Fibroblast of lung (primary cell): ENCODE results near the gene CLDN34. TPM values are rescaled to one million over a fixed set of nuclear protein-coding genes. Genes with fewer than 3 reads are reported as not detected.

Experiments used
- DNase-seq, 2 donors: peaks; one replicate each; pipeline versions ENCODE4 v3.0.0 to v3.0.0-alpha.2; 2010; ENCODE audit warnings: low read depth in 2 of 2
- H2AFZ ChIP-seq: 2 replicates; pipeline ENCODE4 v1.5.1; 2012; ENCODE audit warnings: low read length, control low read depth, inconsistent platforms
- H3K27ac ChIP-seq: 2 replicates; pipeline ENCODE4 v1.5.1; 2011; ENCODE audit warnings: low read length, control low read depth; ENCODE audit not compliant: insufficient read depth
- H3K27me3 ChIP-seq: 2 replicates; pipeline ENCODE4 v1.5.1; 2011; ENCODE audit warnings: mild to moderate bottlenecking, low read length; ENCODE audit not compliant: control insufficient read depth, insufficient read depth
- H3K36me3 ChIP-seq: 2 replicates; pipeline ENCODE4 v1.5.1; 2011; ENCODE audit warnings: low read length; ENCODE audit not compliant: control insufficient read depth, insufficient read depth
- H3K4me1 ChIP-seq: 2 replicates; pipeline ENCODE4 v1.5.1; 2011; ENCODE audit warnings: low read length; ENCODE audit not compliant: control insufficient read depth, insufficient read depth; ENCODE audit errors: extremely low read depth
- H3K4me2 ChIP-seq: 2 replicates; pipeline ENCODE4 v1.5.1; 2011; ENCODE audit warnings: low read length, control low read depth; ENCODE audit not compliant: insufficient read depth; ENCODE audit errors: extremely low read depth
- H3K4me3 ChIP-seq, 4 experiments: fragments of 200-600 bp in 1 of 4; sonication (generic) in 1 of 4; replicated peaks in 1 of 4; 2 replicates each; pipeline ENCODE4 v1.5.1; 2011 to 2016; ENCODE audit warnings: low read length in 4 of 4, low read depth in 3 of 4, mild to moderate bottlenecking in 3 of 4, control low read depth in 2 of 4, inconsistent platforms in 1 of 4, mixed read lengths in 1 of 4; ENCODE audit not compliant: insufficient read depth in 1 of 4; ENCODE audit errors: control extremely low read depth in 1 of 4
- H3K79me2 ChIP-seq: 2 replicates; pipeline ENCODE4 v1.5.1; 2012; ENCODE audit warnings: mild to moderate bottlenecking, low read length, inconsistent platforms; ENCODE audit not compliant: control insufficient read depth, insufficient read depth
- H3K9ac ChIP-seq: 2 replicates; pipeline ENCODE4 v1.5.1; 2011; ENCODE audit warnings: mild to moderate bottlenecking, low read length, control low read depth; ENCODE audit not compliant: insufficient read depth
- H3K9me3 ChIP-seq: 2 replicates; pipeline ENCODE4 v1.5.1; 2012; ENCODE audit warnings: low read depth, low read length; ENCODE audit not compliant: control insufficient read depth, insufficient read depth
- H4K20me1 ChIP-seq: 2 replicates; pipeline ENCODE4 v1.5.1; 2011; ENCODE audit warnings: low read length; ENCODE audit not compliant: control insufficient read depth, insufficient read depth; ENCODE audit errors: extremely low read depth
- CTCF ChIP-seq, 2 donors: IDR thresholded peaks in 1 of 2; conservative IDR thresholded peaks in 1 of 2; 1 replicate in 1 of 2; 2 replicates in 1 of 2; pipeline ENCODE4 v1.5.1; 2011 to 2012; ENCODE audit warnings: low read length in 2 of 2, control low read depth in 1 of 2, inconsistent platforms in 1 of 2, low read depth in 1 of 2, mild to moderate bottlenecking in 1 of 2
- EZH2 ChIP-seq: IDR thresholded peaks from 2 replicates; pipeline ENCODE4 v1.5.1; 2012; ENCODE audit warnings: low read length, control low read depth, mild to moderate bottlenecking; ENCODE audit errors: missing control alignments
- polyA plus RNA-seq, 2 donors: library from polyadenylated mRNA; depleted of rRNA in 1 of 2; stranded (reverse) in 1 of 2; unstranded in 1 of 2; fragments of >200 nt; gene quantifications; 2 replicates each; pipeline ENCODE4 v1.2.1, GENCODE V29; 2011 to 2012; ENCODE audit warnings: missing spikeins in 1 of 2
- total RNA-seq: library from RNA; depleted of rRNA; stranded (reverse); fragments of >200 nt; gene quantifications from 2 replicates; pipeline ENCODE4 v1.2.1, GENCODE V29; 2014

The CLDN34 gene
- total and polyA plus RNA-seq, 2 donors (not counting 1 experiment from before 2014, with no cell fraction given): not detected

DNA sequence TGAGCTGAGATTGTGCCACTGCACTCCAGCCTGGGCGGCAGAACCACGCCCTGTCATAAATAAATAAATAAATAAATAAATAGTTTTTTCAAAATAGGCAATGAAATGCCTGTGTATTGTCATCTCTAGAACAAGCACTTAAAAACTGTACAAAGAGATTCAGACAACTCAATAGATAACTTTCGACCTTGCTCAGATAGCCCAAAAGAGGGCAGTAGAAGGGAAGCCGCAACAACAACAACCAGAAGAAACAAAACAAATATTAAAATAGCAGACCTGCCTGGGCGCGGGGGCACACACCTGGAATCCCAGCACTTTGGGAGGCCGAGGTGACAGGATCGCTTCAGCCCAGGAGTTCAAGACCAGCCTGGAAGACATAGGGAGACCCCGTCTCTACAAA lies 9.4 kb upstream of the CLDN34 start:
- Histone ChIP-seq H3K27ac (no peak overlapping the region), H4K20me1 (no peaks in the 10 kb centered on the region), H3K79me2 (no peaks in the 10 kb centered on the region), H3K27me3 (no peaks in the 10 kb centered on the region), H3K4me2 (no peak overlapping the region), H3K9ac (no peak overlapping the region), H2AFZ (no peak overlapping the region), H3K9me3 (no peaks in the 10 kb centered on the region), H3K36me3 (no peaks in the 10 kb centered on the region), H3K4me1 (no peaks in the 10 kb centered on the region), H3K4me3 (no peak overlapping the region)
- no peak for DNase-seq
- no peak for TF ChIP-seq EZH2
- no peak for TF ChIP-seq CTCF (conservative IDR thresholded peaks at IDR 0.05 in 1 of 2, IDR thresholded peaks at IDR 0.05 in 1 of 2; ENCODE audit: low read depth in 1 of 2, low read length in 2 of 2)

DNA sequence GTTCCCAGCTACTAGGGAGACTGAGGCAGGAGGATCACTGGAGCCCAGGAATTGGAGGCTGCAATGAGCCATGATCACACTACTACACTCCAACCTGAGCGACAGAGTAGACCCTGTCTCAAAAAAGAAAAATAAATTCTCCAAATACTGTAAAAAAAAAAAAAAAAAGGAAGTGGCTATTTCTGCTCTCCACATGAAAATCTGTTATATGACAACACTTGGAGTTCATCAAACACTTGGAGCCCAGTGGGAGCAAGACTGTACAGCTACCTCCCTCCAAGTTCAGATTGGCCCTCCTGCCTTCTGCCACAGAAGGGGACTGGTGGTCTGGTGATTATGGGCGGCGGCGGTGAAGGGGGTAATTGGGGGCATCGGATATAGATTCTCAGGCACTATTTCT lies 9.0 kb upstream of the CLDN34 start:
- no peak overlapping the region for H2AFZ ChIP-seq
- no peaks in the 10 kb centered on the region for H3K27me3 ChIP-seq
- no peak overlapping the region for H3K9ac ChIP-seq
- H4K20me1 ChIP-seq: no peaks in the 10 kb centered on the region
- no peak for DNase-seq
- H3K9me3 ChIP-seq: no peaks in the 10 kb centered on the region
- no peak overlapping the region for H3K4me2 ChIP-seq
- no peaks in the 10 kb centered on the region for H3K36me3 ChIP-seq
- no peak overlapping the region for H3K27ac ChIP-seq
- H3K4me1 ChIP-seq: no peaks in the 10 kb centered on the region
- TF ChIP-seq EZH2 (no peak), CTCF (conservative IDR thresholded peaks at IDR 0.05 in 1 of 2, IDR thresholded peaks at IDR 0.05 in 1 of 2; ENCODE audit: low read depth in 1 of 2, low read length in 2 of 2) (no peak)
- no peaks in the 10 kb centered on the region for H3K79me2 ChIP-seq
- no peak overlapping the region for H3K4me3 ChIP-seq

- Histone ChIP-seq H3K4me2 (no peak overlapping the region), H3K27ac (no peak overlapping the region), H3K4me1 (no peaks in the 10 kb centered on the region), H2AFZ (no peak overlapping the region), H3K9me3 (no peaks in the 10 kb centered on the region), H3K36me3 (no peaks in the 10 kb centered on the region), H3K4me3 (no peak overlapping the region), H3K79me2 (no peaks in the 10 kb centered on the region), H3K27me3 (no peaks in the 10 kb centered on the region), H4K20me1 (no peaks in the 10 kb centered on the region), H3K9ac (no peak overlapping the region)
- TF ChIP-seq EZH2: no peak
- TF ChIP-seq CTCF (conservative IDR thresholded peaks at IDR 0.05 in 1 of 2, IDR thresholded peaks at IDR 0.05 in 1 of 2; ENCODE audit: low read depth in 1 of 2, low read length in 2 of 2): no peak
- DNase-seq: no peak
Observed at GRCh38 chrX:9961750-9962149, 5.4 kb upstream of the CLDN34 start.
